ENCODE measurements around the gene PAPOLA. TPM values are rescaled to one million over a fixed set of nuclear protein-coding genes. Genes with fewer than 3 reads are reported as not detected.

Gene PAPOLA
- total and polyA plus RNA-seq, 8 donors, result 140 to 264 (median 232) TPM

GRCh38 chr14:96568621-96569020, 66.4 kb downstream of the PAPOLA start:
- no peak for DNase-seq
- intact Hi-C loops (cut with DNase I), result no loop called here
- no peaks in the 10 kb centered on the region for H3K4me1 ChIP-seq
- H3K27ac ChIP-seq, result no peak overlapping the region
- no peak for ATAC-seq
- TF ChIP-seq CTCF (IDR thresholded peaks at IDR 0.05), result no peak
- peaks cover 0 to 53% of the 10 kb centered on the region in 2 donors for H3K36me3 ChIP-seq
- no peak overlapping the region for H3K4me3 ChIP-seq
- no peaks in the 10 kb centered on the region for H3K27me3 ChIP-seq
- H3K9me3 ChIP-seq, result no peaks in the 10 kb centered on the region

GRCh38 chr14:96571311-96571710, 69.1 kb downstream of the PAPOLA start:
- peaks cover 0 to 4% of the 10 kb centered on the region in 2 donors for H3K4me1 ChIP-seq
- no peak for TF ChIP-seq CTCF (IDR thresholded peaks at IDR 0.05)
- H3K9me3 ChIP-seq, result no peaks in the 10 kb centered on the region
- ATAC-seq (no peak), DNase-seq (no peak)
- intact Hi-C loops (cut with DNase I), result loop anchor here in 1 of 2 donors (10.0 kb wide), 1 partner anchor 173 kb away; no protein-coding TSS in a partner anchor
- H3K27ac ChIP-seq, result no peak overlapping the region
- no peak overlapping the region for H3K4me3 ChIP-seq
- H3K36me3 ChIP-seq, result peaks cover 0 to 31% of the 10 kb centered on the region in 2 donors
- no peaks in the 10 kb centered on the region for H3K27me3 ChIP-seq

GRCh38 chr14:96573473-96574100, 71.4 kb downstream of the PAPOLA start:
- intact Hi-C loops (cut with DNase I), result loop anchor here in 1 of 2 donors (10.0 kb wide), 1 partner anchor 171 kb away; no protein-coding TSS in a partner anchor
- no peak overlapping the region for H3K27ac ChIP-seq
- H3K9me3 ChIP-seq, result no peaks in the 10 kb centered on the region
- DNase-seq (no peak), ATAC-seq (no peak)
- no peak overlapping the region for H3K4me3 ChIP-seq
- no peaks in the 10 kb centered on the region for H3K27me3 ChIP-seq
- H3K36me3 ChIP-seq, result peaks cover 0 to 23% of the 10 kb centered on the region in 2 donors
- peaks cover 0 to 4% of the 10 kb centered on the region in 2 donors for H3K4me1 ChIP-seq
- TF ChIP-seq CTCF (IDR thresholded peaks at IDR 0.05), result no peak

GRCh38 chr14:96574171-96574632, 72.0 kb downstream of the PAPOLA start:
- intact Hi-C loops (cut with DNase I), result loop anchor here in 1 of 2 donors (10.0 kb wide), 1 partner anchor 171 kb away; no protein-coding TSS in a partner anchor
- TF ChIP-seq CTCF (IDR thresholded peaks at IDR 0.05), result no peak
- no peak for DNase-seq
- peaks cover 0 to 20% of the 10 kb centered on the region in 2 donors for H3K36me3 ChIP-seq
- H3K4me3 ChIP-seq, result no peak overlapping the region
- peaks cover 0 to 4% of the 10 kb centered on the region in 2 donors for H3K4me1 ChIP-seq
- no peak overlapping the region for H3K27ac ChIP-seq
- no peaks in the 10 kb centered on the region for H3K9me3 ChIP-seq
- no peak for ATAC-seq
- no peaks in the 10 kb centered on the region for H3K27me3 ChIP-seq
